GM12873 (cell line): ENCODE measurements around the gene DHRS12.

Source experiments
- TF ChIP-seq, protein P1 (sequence below): IDR thresholded peaks from 2 replicates; pipeline ENCODE4 v1.5.1; 2012; ENCODE audit warnings: low read depth, mild to moderate bottlenecking, moderate library complexity, low read length, control low read depth; ENCODE audit not compliant: insufficient read depth; ENCODE audit errors: missing control alignments

DHRS12 gene

DNA sequence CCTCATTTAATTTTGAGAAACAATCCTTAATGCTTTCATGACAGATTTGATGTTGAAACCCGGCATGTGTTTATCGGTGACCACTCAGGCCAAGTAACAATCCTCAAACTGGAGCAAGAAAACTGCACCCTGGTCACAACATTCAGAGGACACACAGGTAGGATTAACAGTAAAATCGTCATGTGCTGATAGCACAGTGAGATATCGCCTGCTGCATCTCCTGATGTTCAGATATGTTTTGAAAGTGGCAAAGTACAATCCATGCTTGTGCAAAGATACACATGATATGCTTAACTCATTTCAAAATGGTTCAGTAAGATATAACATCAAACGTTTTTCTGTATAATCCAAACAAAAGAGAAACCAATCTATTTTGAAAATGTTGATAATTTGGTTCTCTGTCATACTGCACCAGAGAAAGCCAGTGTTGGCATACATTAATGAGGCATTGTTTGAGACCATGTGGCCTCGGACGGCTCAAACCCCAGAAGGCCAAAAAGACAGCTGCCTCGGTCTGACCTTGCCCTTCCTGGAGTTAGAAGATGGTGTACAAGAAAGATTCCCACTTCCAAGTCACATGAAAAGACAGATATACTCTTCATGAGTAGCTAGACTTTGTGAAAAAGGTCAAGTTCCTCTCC, 76.2 kb downstream of the DHRS12 start:
- TF ChIP-seq, protein P1, sequence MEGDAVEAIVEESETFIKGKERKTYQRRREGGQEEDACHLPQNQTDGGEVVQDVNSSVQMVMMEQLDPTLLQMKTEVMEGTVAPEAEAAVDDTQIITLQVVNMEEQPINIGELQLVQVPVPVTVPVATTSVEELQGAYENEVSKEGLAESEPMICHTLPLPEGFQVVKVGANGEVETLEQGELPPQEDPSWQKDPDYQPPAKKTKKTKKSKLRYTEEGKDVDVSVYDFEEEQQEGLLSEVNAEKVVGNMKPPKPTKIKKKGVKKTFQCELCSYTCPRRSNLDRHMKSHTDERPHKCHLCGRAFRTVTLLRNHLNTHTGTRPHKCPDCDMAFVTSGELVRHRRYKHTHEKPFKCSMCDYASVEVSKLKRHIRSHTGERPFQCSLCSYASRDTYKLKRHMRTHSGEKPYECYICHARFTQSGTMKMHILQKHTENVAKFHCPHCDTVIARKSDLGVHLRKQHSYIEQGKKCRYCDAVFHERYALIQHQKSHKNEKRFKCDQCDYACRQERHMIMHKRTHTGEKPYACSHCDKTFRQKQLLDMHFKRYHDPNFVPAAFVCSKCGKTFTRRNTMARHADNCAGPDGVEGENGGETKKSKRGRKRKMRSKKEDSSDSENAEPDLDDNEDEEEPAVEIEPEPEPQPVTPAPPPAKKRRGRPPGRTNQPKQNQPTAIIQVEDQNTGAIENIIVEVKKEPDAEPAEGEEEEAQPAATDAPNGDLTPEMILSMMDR = no peak

DNA sequence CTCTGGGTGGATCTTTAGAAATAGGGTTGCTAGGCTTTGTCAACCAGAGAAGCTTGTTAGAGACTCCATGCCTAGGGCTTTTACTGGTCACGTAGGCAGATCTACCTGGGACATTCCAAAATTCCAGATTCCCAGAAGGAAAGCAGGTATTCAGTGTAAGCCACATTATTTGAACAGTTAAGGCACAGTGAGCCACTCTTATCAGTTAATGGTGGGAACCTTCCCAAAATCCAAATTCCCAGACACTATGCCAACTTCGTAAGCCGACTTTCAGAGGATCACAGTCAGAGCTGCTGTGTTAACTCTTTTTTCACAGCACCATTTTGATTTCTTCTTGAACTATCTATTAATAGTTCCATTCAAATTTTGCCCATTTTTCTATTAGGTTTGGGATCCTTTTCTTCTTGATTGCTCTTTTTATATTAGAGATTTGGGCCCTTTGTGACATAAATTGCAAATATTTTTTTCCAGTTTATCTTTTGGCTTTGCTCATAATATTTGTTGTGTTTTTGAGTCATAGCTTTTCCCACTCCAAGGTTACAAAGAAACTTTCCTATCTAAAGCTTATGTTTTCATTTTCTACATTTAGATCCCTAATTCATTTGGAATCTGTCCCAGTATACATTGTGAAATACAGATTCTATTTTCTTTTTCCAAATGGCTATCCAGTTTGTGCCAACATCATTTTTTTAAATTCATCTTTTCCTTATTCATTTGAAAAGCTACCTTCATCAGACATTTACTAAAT, 77.3 kb downstream of the DHRS12 start:
- TF ChIP-seq, protein P1 = no peak

DNA sequence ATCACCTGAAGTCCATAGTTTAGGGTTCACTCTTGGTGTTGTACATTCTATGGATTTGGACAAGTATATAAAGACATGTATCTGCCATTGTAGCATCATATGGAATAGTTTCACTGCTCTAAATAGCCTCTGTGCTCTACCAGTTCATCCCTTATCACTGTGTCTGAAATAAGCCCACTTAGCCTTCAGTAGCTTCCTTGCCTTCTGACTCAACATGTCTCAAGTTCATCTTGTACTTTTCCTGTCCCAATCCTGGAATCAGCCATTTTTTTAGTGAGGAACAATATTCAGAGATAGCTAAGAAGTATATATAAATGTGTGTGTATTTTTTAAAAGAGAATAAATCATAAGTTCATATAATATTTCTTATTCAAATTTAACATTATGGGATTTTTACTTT, 79.2 kb downstream of the DHRS12 start:
- TF ChIP-seq, protein P1 = no peak

DNA sequence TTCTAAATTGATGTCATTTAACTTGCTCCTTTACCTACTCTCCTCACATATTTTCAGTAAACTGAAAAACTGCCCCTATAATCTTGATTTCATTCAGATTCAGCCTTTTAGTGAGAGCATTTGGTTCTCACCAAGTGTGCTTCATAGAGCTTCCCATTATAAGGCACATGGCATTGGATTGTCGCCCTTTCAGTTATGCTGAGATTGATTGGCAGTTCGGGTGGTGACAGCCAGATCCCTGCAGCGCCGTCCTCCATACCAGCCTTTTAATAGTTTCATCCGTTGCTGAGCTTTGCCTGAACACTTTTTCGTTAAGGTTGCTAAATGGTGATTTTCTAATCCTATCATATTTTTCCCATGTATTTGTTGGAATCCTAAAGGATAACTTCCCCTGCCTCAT, 80.4 kb downstream of the DHRS12 start:
- TF ChIP-seq, protein P1 = no peak

DNA sequence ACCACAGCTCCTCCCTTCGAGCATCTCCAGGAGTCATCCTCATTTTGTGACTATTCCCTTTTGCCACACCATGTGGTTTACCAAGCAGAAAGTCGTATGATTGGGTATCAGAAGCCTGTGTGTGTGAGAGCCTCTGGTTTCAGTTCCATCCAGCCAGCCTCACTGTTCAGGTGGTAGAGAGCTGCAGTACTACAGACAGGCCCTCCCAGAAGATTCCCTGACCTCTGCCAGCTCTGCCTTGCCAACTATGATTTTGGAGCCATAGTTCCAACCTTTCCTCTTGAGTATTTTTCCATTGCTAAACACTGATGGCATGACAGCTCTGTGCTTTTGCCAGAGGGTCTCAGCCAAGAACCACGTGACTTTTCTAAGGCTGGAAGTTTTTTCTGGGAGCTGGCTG, 82.5 kb downstream of the DHRS12 start:
- TF ChIP-seq, protein P1 = no peak

DNA sequence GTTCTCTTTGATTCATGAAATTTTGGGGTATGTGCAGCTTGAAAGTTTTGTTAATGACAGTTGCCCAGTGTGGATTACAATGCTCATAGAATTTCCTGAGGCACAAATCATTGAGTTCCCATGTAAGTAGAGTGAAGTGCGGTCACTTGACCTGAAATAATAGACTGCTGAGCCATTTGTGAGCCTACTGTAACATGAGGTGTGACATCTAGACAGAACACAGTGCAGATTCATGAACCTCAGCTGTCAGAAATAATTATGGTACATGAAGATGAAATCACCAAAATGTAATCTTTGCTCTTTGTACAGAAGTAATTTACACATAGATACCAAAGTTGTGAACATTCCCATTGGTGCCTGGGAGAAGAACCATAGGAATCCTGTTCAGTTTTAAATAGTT, 84.6 kb downstream of the DHRS12 start:
- TF ChIP-seq, protein P1 = no peak
